SIG-M5 (cell line): Measurements from ENCODE around the gene CNN2.
A peak's percentile ranks its signal among the peaks of the same experiment; 100 is the strongest.

Experiments used
- DNase-seq: peaks from one replicate; lab custom pipeline; 2025; lab: John Stamatoyannopoulos, UW

CNN2 gene

GRCh38 chr19:1081301-1082164 lies 55.1 kb downstream of the CNN2 start:
- no peak for DNase-seq

DNA sequence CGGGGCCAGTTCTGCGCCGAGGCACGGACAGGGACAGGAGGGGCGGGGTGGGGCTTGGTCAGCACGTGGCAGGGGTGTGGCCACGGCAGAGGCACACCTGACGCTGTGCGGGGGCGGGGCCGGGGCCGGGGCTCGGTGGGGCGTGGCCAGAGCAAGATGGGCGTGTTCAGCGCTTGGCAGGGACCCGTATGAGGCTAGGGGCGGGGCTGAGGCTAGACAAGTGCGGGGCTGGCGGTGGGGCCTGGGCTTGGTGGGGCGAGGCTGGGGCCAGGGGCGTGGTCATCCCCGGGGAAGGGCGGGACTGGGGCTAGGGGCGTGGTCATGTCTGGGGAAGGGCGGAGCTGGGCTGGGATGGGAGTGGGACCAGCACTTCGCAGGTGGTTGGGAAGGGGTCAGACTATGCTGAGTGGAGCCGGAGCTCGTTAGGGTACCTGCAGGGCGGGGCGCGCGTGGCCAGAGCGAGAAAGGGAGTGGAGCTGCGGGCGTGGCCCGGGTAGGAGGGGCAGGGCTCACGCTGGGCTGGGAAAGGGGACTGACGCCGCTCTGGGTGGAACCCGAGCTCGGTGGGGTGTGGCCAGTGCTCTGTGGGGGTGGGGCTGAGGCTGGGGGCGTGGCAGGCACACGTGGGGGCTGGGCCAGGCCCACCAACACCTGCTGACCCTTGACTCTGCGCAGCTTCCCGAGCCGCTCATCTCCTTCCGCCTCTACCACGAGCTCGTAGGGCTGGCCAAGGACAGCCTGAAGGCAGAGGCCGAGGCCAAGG lies 55.9 kb downstream of the CNN2 start:
- DNase-seq = no peak

DNA sequence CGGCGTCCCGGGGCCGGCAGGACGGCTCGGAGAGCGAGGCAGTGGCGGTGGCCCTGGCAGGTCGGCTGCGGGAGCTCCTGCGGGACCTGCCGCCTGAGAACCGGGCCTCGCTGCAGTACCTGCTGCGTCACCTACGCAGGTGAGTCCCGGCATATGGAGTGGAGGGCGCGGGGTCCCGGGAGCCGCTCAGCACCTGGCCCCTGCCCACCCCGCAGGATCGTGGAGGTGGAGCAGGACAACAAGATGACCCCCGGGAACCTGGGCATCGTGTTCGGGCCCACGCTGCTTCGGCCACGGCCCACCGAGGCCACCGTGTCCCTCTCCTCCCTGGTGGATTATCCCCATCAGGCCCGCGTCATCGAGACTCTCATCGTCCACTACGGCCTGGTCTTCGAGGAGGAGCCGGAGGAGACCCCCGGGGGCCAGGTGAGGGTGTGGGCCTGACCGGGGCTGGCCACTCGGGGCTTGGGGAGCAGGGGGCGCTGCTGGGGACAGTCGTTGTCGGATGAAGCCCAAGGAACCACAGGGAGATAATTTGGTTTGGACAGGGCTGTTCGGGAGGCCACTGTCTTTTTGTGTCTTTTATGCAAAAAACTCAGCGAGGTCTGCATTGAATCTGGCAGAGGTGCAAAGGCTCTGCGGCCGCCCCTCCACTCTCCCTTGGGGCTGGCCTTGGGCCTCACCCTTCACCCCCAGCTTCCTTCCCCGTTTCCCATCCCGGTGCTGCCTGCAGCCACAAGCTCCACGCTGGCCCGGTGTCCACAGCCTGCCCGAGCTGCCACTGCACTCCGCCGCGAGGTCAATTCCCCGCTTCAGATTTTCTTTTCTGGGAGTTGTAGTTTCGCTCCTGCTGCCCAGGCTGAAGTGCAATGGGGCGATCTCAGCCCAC lies 56.8 kb downstream of the CNN2 start:
- no peak for DNase-seq

GRCh38 chr19:1084024-1084868 lies 57.8 kb downstream of the CNN2 start:
- no peak for DNase-seq

DNA sequence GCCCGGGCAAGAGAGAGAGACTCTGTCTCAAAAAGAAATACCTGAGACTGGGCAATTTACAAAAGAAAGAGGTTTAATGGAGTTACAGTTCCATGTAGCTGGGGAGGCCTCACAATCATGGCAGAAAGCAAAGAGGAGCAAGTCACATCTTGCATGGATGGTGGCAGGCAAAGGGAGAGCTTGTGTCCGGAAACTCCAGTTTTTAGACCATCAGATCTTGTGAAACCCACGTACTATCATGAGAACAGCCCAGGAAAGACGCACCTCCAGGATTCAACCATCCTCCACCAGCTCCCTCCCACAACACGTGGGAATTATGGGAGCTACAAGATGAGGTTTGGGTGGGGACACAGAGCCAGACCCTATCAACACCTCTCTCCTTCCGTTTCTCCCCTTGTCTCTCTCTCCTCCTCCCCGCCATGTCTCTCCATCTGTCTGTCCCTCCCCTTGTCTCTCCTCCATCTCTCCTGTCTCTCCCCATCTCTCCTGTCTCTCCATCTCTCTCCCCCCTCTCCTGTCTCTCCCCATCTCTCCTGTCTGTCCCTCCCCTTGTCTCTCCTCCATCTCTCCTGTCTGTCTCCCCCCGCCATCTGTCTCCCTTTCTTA lies 58.7 kb downstream of the CNN2 start:
- no peak for DNase-seq

DNA sequence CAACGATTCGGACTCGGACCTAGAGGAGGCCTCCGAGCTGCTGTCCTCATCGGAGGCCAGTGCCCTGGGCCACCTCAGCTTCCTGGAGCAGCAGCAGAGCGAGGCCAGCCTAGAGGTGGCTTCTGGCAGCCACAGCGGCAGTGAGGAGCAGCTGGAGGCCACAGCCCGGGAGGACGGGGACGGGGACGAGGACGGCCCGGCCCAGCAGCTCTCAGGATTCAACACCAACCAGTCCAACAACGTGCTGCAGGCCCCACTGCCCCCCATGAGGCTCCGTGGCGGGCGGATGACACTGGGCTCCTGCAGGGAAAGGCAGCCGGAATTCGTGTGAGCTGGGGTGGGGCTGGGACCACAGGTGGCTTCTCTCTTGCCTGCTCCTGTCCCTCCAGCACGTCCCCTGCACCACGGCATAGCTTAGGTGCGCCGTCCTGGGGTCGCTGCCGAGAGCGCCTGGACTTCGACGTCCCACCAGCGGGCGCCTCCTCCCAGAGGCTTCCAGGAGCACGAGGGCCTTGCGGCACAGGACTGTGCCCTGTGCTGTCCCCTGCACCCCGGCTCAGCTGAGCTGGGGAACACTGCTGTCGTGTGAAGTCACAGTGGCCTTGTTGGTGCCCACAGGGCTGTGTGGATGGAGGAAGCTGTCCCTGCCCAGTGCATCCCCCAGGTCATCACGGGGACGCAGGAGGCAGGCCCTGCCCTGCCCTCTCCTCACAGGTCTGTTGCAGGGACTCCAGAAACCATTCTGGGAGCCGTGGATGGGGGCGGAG lies 59.5 kb downstream of the CNN2 start:
- no peak for DNase-seq

GRCh38 chr19:1086613-1087012 lies 60.2 kb downstream of the CNN2 start:
- DNase-seq = no peak

- peak; percentile 69 for DNase-seq
Measured at GRCh38 chr19:1087813-1088415, 61.5 kb downstream of the CNN2 start.

GRCh38 chr19:1088416-1089010 lies 62.1 kb downstream of the CNN2 start:
- no peak for DNase-seq
